ENCODE results near the gene SYF2. TPM values are rescaled to one million over a fixed set of nuclear protein-coding genes. Genes with fewer than 3 reads are reported as not detected.
"Not testable (repeated sequence)": the region's sequence is repeated elsewhere in the genome, so short reads cannot be mapped to it uniquely, and the experiment has no call there.

Gene SYF2
- total and polyA plus RNA-seq, 2 donors (not counting 3 experiments of a cell fraction or from before 2014, with no cell fraction given), result 9.3 to 38.0 TPM

DNA sequence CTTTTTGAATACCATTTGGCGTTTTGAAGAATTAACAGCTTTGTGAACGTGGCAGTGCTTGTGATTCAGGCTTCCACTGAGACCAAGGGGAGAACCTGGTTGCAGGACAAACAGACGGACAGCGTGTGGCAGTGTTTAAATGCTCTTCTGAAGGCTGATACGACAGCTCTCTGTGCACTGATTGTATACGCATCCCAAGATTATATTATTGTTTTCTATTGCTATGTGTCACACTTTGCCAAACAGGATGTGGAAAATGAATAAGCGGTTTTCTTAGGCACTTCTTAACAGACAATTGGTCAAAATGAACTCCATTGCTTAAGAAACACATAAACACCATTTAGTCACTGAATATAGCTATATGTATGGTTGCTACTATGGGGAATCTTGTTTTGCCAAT is 27.5 kb upstream of the SYF2 start:
- H3K36me3 ChIP-seq (ENCODE audit: control insufficient read depth in 2 of 2, extremely low read depth in 1 of 2, insufficient read depth in 2 of 2, low read length in 2 of 2); H3K79me2 ChIP-seq (ENCODE audit: control insufficient read depth, insufficient read depth, low read length); H3K4me1 ChIP-seq (ENCODE audit: control insufficient read depth, extremely low read depth, insufficient read depth, low read length); BruUV-seq (replicated peaks); H3K4me3 ChIP-seq (replicated peaks in 1 of 3; ENCODE audit: insufficient read depth in 1 of 3, low read depth in 1 of 3, low read length in 3 of 3); H2AFZ ChIP-seq (ENCODE audit: low read depth, low read length); CTCF ChIA-PET; H3K9me3 ChIP-seq (replicated peaks; ENCODE audit: control insufficient read depth, insufficient read depth, low read length); H3K27me3 ChIP-seq (ENCODE audit: control insufficient read depth in 2 of 2, insufficient read depth in 2 of 2, low read length in 2 of 2); dilution Hi-C loops (cut with MboI; ENCODE audit: extremely low pct_ligation_motif_present, low sequenced_read_pairs); H3K9me1 ChIP-seq (replicated peaks; ENCODE audit: control insufficient read depth, extremely low read depth, insufficient read depth, low read length); H3K9ac ChIP-seq (replicated peaks; ENCODE audit: extremely low read depth, insufficient read depth, low read length); H4K20me1 ChIP-seq (replicated peaks; ENCODE audit: control insufficient read depth, extremely low read depth, insufficient read depth, low read length); H3K4me2 ChIP-seq (ENCODE audit: insufficient read depth, low read length): not testable (repeated sequence)
- intact Hi-C loops (cut with micrococcal nuclease), result loop anchor here (2.0 to 5.0 kb wide), 2 partner anchors 79 to 262 kb away; partner anchors contain the start of gene TMEM50A
- DNase-seq (ENCODE audit: low read depth, low spot score) (peak; percentile 74), FAIRE-seq (peak; percentile 97)
- TF ChIP-seq, protein P1, sequence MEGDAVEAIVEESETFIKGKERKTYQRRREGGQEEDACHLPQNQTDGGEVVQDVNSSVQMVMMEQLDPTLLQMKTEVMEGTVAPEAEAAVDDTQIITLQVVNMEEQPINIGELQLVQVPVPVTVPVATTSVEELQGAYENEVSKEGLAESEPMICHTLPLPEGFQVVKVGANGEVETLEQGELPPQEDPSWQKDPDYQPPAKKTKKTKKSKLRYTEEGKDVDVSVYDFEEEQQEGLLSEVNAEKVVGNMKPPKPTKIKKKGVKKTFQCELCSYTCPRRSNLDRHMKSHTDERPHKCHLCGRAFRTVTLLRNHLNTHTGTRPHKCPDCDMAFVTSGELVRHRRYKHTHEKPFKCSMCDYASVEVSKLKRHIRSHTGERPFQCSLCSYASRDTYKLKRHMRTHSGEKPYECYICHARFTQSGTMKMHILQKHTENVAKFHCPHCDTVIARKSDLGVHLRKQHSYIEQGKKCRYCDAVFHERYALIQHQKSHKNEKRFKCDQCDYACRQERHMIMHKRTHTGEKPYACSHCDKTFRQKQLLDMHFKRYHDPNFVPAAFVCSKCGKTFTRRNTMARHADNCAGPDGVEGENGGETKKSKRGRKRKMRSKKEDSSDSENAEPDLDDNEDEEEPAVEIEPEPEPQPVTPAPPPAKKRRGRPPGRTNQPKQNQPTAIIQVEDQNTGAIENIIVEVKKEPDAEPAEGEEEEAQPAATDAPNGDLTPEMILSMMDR (IDR thresholded peaks at IDR 0.05; ENCODE audit: extremely low read depth in 1 of 2, insufficient read depth in 1 of 2, low read depth in 1 of 2, low read length in 2 of 2), result peak in 1 of 2 donors; percentile 14
- TF ChIP-seq FOS (IDR thresholded peaks at IDR 0.05; ENCODE audit: borderline replicate concordance, insufficient read depth, low read length) (peak; percentile 21), JUN (IDR thresholded peaks at IDR 0.05; ENCODE audit: borderline replicate concordance, insufficient read depth, insufficient read length, low read depth) (peak; percentile 12)
- peak overlapping the region; percentile 22 for H3K27ac ChIP-seq (ENCODE audit: insufficient read depth, low read depth, low read length)
- POLR2A ChIA-PET, result interaction anchor here (1.1 kb wide), 1 partner anchor 12 kb away, joined by 3 read pairs; the partner anchor contains the start of gene RSRP1

DNA sequence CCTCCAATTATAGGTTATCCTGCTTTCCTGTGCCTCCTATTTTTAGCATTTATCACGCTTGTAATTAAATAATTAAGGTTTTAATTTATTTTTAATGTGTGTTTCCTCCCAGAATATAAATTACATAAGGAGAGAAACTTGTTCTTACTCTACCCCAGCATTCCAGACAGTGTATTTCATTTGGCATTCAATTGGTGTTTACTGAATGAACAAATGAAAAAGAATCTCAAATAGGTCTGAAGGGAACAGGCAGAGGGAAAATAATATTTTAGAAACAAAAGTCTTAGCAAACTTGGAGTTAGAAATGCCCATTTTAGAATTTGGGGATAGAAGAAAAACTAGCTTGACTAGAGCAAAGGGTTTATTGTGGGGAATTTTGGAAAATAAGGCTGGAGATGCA is 24.9 kb upstream of the SYF2 start:
- no peak for FAIRE-seq

More for the DNA sequence above, 24.9 kb upstream of the SYF2 start:
- H3K4me1 ChIP-seq (ENCODE audit: control insufficient read depth, extremely low read depth, insufficient read depth, low read length), result peaks cover 8% of the 10 kb centered on the region
- DNase-seq (ENCODE audit: low read depth, low spot score), result no peak
- no peaks in the 10 kb centered on the region for H4K20me1 ChIP-seq (replicated peaks; ENCODE audit: control insufficient read depth, extremely low read depth, insufficient read depth, low read length)
- intact Hi-C loops (cut with micrococcal nuclease), result no loop called here
- H3K4me3 ChIP-seq (replicated peaks in 1 of 3; ENCODE audit: insufficient read depth in 1 of 3, low read depth in 1 of 3, low read length in 3 of 3), result no peak overlapping the region
- BruUV-seq (replicated peaks), result no TSS peak
- H3K27ac ChIP-seq (ENCODE audit: insufficient read depth, low read depth, low read length), result no peak overlapping the region
- H3K4me2 ChIP-seq (ENCODE audit: insufficient read depth, low read length), result no peak overlapping the region
- TF ChIP-seq, protein P1 (IDR thresholded peaks at IDR 0.05; ENCODE audit: extremely low read depth in 1 of 2, insufficient read depth in 1 of 2, low read depth in 1 of 2, low read length in 2 of 2), result no peak
- TF ChIP-seq POLR2AphosphoS5 (IDR thresholded peaks at IDR 0.05; ENCODE audit: insufficient read depth, low read depth, low read length), result no peak
- TF ChIP-seq FOS (IDR thresholded peaks at IDR 0.05; ENCODE audit: borderline replicate concordance, insufficient read depth, low read length), result no peak
- no peak for TF ChIP-seq EZH2 (IDR thresholded peaks at IDR 0.05; ENCODE audit: borderline replicate concordance, low read depth, low read length, severe bottlenecking)
- no peak for TF ChIP-seq JUN (IDR thresholded peaks at IDR 0.05; ENCODE audit: borderline replicate concordance, insufficient read depth, insufficient read length, low read depth)
- no peak for TF ChIP-seq MYC (IDR thresholded peaks at IDR 0.05; ENCODE audit: low read depth, low read length)
- no peak for TF ChIP-seq POLR2A (IDR thresholded peaks at IDR 0.05; ENCODE audit: low read depth, low read length)
- no peak for TF ChIP-seq GATA2 (IDR thresholded peaks at IDR 0.05; ENCODE audit: insufficient read depth, insufficient read length, low read depth, low read length)
- TF ChIP-seq, protein P2, sequence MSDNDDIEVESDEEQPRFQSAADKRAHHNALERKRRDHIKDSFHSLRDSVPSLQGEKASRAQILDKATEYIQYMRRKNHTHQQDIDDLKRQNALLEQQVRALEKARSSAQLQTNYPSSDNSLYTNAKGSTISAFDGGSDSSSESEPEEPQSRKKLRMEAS (IDR thresholded peaks at IDR 0.05; ENCODE audit: insufficient read depth, insufficient read length), result no peak
- H3K9me1 ChIP-seq (replicated peaks; ENCODE audit: control insufficient read depth, extremely low read depth, insufficient read depth, low read length), result no peaks in the 10 kb centered on the region
- H3K36me3 ChIP-seq (ENCODE audit: control insufficient read depth in 2 of 2, extremely low read depth in 1 of 2, insufficient read depth in 2 of 2, low read length in 2 of 2), result no peaks in the 10 kb centered on the region
- no peak overlapping the region for H3K9ac ChIP-seq (replicated peaks; ENCODE audit: extremely low read depth, insufficient read depth, low read length)
- CTCF ChIA-PET, result no interaction called here
- no peak overlapping the region for H2AFZ ChIP-seq (ENCODE audit: low read depth, low read length)
- dilution Hi-C loops (cut with MboI; ENCODE audit: extremely low pct_ligation_motif_present, low sequenced_read_pairs), result no loop called here
- H3K27me3 ChIP-seq (ENCODE audit: control insufficient read depth in 2 of 2, insufficient read depth in 2 of 2, low read length in 2 of 2), result no peaks in the 10 kb centered on the region
- H3K79me2 ChIP-seq (ENCODE audit: control insufficient read depth, insufficient read depth, low read length), result no peaks in the 10 kb centered on the region
- no peaks in the 10 kb centered on the region for H3K9me3 ChIP-seq (replicated peaks; ENCODE audit: control insufficient read depth, insufficient read depth, low read length)
- POLR2A ChIA-PET, result interaction anchor here (3.4 kb wide), 1 partner anchor 10 kb away, joined by 17 read pairs; the partner anchor contains the start of gene RSRP1
